RKO (cell line): Measurements from ENCODE around the gene STAT5B.
A peak's percentile ranks its signal among the peaks of the same experiment; 100 is the strongest.
"Not testable (repeated sequence)": the region's sequence is repeated elsewhere in the genome, so short reads cannot be mapped to it uniquely, and the experiment has no call there.

ENCODE experiments used
- DNase-seq: peaks from one replicate; pipeline ENCODE4 v3.0.0-alpha.2; 2016; ENCODE audit warnings: low spot score

The STAT5B gene

GRCh38 chr17:42233156-42233555 is 43.0 kb downstream of the STAT5B start:
- no peak for DNase-seq

GRCh38 chr17:42230225-42230624 is 46.0 kb downstream of the STAT5B start:
- DNase-seq = no peak

GRCh38 chr17:42227849-42228700 is 48.1 kb downstream of the STAT5B start:
- DNase-seq = no peak

- no peak for DNase-seq
Observed at GRCh38 chr17:42225646-42226045, 50.5 kb downstream of the STAT5B start.

GRCh38 chr17:42224651-42225050 is 51.5 kb downstream of the STAT5B start:
- DNase-seq = no peak

GRCh38 chr17:42221886-42222745 is 54.1 kb downstream of the STAT5B start:
- peak; percentile 38 for DNase-seq

- DNase-seq = not testable (repeated sequence)
Observed at GRCh38 chr17:42219280-42219679, 56.9 kb downstream of the STAT5B start.

GRCh38 chr17:42214156-42214555 is 62.0 kb downstream of the STAT5B start:
- DNase-seq = no peak

GRCh38 chr17:42212382-42212781 is 63.8 kb downstream of the STAT5B start:
- no peak for DNase-seq

- DNase-seq = not testable (repeated sequence)
Observed at GRCh38 chr17:42211921-42212341, 64.3 kb downstream of the STAT5B start.

GRCh38 chr17:42210046-42210445 is 66.1 kb downstream of the STAT5B start:
- DNase-seq = no peak

GRCh38 chr17:42206153-42206612 is 70.0 kb downstream of the STAT5B start:
- not testable (repeated sequence) for DNase-seq

- no peak for DNase-seq
Observed at GRCh38 chr17:42203354-42203753, 72.8 kb downstream of the STAT5B start.

- no peak for DNase-seq
Observed at GRCh38 chr17:42202696-42203095, 73.5 kb downstream of the STAT5B start.

GRCh38 chr17:42202159-42202558 is 74.0 kb downstream of the STAT5B start:
- DNase-seq = no peak

GRCh38 chr17:42201458-42201772 is 74.8 kb downstream of the STAT5B start:
- no peak for DNase-seq

- DNase-seq = no peak
Observed at GRCh38 chr17:42200706-42201457, 75.3 kb downstream of the STAT5B start.

GRCh38 chr17:42199416-42200011 is 76.7 kb downstream of the STAT5B start:
- DNase-seq = no peak

GRCh38 chr17:42198897-42199296 is 77.3 kb downstream of the STAT5B start:
- no peak for DNase-seq

GRCh38 chr17:42197564-42198156 is 78.5 kb downstream of the STAT5B start:
- DNase-seq = no peak
